ENCODE results near the gene HLA-DPB1.

The HLA-DPB1 gene

GRCh38 chr6:33070909-33071308 lies 4.9 kb upstream of the HLA-DPB1 start:
- DNase-seq (ENCODE audit: low read depth in 2 of 3, low spot score in 2 of 3): no peak

DNA sequence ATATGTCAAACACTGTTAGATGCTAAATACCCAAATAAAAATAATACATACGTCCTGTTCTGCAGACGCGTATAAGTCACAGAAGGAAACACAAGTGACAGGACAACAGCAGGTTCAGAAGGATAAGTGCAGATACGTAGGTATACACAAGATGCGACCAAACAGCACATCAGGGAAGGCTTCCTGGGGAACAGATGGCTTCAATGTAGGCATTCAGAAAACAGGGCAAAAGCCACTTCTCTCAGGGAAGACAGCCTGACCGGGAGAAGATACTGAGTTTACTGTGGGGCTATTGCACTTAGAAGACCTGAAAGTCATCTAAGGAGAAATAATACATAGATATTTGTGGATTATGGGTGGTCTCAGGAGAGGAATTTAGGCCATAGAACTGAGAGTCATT lies 4.2 kb upstream of the HLA-DPB1 start:
- no peak for DNase-seq (ENCODE audit: low read depth in 2 of 3, low spot score in 2 of 3)

DNA sequence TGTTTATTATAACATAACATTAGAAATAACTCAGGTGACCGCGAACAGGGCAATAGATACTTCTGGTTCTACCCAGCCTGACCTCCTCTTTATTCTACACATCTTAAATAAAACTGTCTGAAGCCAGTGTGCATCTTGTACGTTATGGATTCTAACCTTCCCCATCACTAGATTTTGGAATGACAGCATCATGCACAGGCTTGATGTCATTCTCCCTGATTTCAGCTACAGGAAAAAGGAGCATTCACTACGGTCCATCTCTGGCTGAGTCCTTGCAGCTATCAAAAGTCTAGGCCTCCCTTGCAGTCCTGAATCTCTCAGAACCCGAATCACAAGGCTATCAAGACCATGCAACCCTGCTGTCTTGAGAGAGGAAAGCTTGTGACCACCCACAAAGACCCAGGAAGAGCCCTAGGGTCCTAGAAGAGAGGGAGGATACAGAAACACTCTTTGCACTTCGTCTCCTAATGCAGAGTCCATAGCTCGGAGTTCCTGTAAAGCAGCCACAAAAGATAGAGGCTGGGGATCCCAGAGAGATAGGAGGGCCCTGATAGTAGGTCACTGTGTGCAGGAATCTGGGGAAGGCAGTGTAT lies 3.2 kb upstream of the HLA-DPB1 start:
- no peak for DNase-seq (ENCODE audit: low read depth in 2 of 3, low spot score in 2 of 3)

DNA sequence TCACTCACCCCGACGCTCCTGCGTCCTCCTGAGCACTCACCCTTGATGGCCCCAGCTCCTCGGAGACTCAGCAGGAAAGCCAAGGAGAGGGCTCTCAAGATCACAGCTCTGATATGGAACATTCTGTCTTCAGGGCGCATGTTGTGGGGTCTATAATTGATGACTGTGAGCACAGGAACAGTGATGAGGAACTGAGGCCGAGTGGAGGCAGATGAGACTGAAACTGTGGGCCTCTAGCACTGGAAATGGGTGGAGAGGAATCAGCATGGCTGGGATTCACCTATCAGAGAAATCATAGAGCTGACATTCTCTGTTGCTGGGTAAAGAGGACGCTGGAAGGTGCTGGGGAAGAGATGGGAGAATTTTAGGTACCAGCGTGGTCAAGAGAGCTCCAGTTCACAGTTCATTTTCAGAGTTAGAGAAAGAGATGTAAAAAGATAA lies 2.3 kb upstream of the HLA-DPB1 start, which contains the start of gene HLA-DPA1:
Gene HLA-DPA1 (minus strand): TSS at position 219 of the 441 bp plus-strand sequence.
- no peak for DNase-seq (ENCODE audit: low read depth in 2 of 3, low spot score in 2 of 3)

DNA sequence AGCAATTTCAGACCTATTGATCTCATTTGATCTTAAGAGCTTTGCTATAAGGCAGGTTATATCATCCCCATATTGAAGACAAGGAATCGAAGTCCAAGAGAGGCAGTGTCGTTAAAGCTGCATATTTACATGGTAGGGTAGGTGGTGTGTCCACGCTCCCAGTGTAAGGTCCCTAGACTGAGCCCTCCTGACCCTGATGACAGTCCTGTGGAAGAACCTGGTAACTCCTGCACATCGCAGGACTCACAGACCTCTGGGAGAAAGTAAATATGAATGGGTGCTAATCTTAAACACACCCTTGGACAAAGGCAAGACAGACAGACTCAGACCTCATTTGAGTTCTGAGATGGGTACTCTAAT lies 602 bp upstream of the HLA-DPB1 start:
- no peak for DNase-seq (ENCODE audit: low read depth in 2 of 3, low spot score in 2 of 3)

- no peak for DNase-seq (ENCODE audit: low read depth in 2 of 3, low spot score in 2 of 3)
These were observed 680 bp downstream of the HLA-DPB1 start for GRCh38 chr6:33076406-33076934.

DNA sequence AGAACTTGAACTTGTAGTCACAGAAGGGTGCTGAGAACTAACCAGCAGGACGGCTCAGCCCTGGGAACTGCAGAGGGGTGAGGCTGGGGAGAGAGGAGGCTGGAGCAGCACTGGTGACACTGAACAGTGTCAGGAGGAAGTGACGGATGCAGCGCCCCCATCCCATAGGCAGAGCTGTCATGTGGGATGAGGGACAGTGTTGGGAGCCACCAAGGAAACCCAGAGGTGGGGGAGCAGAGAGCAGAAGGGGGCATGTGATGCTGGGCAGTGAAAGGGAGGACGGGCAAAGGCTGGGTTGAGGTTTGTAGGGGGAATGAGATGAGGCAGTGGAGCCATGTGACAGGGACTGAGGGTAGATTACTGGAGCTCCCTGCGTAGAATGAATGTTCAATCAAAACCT lies 2.1 kb downstream of the HLA-DPB1 start:
- DNase-seq (ENCODE audit: low read depth in 2 of 3, low spot score in 2 of 3): no peak

DNA sequence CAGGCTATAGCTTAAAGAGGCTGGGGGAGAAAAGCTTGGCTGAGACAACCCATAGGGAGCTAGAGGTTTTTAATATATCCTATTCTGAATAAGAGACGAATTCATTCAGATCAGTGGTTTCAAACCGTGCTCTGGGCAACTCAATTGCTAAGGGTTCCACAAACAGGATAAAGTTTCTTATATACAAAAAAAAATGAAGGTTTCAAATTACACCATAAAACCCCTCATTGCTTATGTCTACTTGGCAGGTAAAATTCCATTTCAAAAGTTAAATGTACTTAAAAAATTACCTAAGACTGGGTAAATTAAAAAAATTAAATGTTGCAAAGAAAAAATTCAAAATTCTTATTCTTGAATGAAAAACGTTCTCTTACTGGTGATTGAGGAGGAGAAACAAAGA lies 2.7 kb downstream of the HLA-DPB1 start:
- DNase-seq (ENCODE audit: low read depth in 2 of 3, low spot score in 2 of 3): no peak

GRCh38 chr6:33078919-33079521 lies 3.2 kb downstream of the HLA-DPB1 start:
- no peak for DNase-seq (ENCODE audit: low read depth in 2 of 3, low spot score in 2 of 3)

- DNase-seq (ENCODE audit: low read depth in 2 of 3, low spot score in 2 of 3): no peak
These were observed 3.8 kb downstream of the HLA-DPB1 start for GRCh38 chr6:33079580-33079979.

DNA sequence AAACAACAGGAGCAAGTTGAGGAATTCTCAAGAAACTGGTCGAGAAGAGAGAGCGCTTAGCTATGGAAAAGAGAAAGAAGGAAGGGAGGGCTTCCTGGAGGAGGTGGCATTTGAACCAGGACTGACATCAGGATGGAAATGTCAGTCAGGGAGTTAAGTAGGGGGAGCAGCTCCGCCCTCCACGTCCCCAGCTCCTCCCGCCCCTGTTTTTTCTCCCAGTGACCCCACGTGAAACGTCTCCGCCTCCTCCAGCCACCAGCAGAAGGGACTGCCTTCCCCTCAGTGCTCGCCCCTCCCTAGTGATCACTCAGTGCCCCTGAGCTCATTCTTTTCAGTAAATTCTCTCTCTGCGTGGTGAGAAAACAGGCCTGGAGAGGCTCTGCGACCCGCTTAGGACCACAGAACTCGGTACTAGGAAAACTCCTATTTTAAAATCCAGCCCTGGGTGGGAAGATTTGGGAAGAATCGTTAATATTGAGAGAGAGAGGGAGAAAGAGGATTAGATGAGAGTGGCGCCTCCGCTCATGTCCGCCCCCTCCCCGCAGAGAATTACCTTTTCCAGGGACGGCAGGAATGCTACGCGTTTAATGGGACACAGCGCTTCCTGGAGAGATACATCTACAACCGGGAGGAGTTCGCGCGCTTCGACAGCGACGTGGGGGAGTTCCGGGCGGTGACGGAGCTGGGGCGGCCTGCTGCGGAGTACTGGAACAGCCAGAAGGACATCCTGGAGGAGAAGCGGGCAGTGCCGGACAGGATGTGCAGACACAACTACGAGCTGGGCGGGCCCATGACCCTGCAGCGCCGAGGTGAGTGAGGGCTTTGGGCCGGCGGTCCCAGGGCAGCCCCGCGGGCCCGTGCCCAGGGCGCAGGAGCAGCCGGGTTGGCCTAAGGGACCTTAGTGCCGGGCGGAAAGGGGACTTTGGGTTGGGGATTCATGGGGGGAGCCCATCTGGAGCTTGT lies 4.6 kb downstream of the HLA-DPB1 start:
- no peak for DNase-seq (ENCODE audit: low read depth in 2 of 3, low spot score in 2 of 3)

DNA sequence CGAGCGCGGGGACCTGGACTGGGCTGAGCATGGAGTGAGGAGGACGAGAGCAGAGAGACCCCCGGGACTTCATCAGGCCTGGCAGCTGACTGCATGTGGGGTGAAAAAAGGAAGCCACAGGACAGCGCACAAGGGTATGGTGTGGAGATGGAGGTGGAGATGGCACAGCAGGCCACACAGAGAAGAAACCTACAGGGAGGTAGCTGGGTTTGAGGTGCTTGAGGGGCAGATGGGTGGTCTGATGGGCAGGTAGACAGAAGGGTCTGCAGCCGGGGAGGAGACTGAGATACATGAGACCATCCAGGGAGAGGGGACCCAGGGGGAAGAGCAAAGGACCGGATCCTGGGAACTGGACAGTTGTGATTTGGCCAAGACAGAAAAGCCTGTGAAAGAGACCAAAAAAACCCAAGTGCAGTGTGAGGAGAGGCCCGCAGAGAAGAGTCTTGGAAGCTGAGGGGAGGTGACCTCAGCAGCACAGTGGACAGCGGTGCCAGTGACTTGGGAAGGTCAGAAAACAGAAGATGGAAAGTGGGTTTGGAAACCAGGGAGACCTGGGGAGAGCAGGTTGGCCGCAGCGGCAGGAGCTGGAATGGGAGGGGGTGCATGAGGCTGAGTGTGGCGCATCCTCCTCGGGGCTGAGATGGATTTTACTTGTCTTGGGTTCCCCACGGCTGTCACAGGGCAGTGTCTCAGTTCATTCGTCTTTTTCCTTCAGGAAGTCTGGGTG lies 5.5 kb downstream of the HLA-DPB1 start:
- DNase-seq (ENCODE audit: low read depth in 2 of 3, low spot score in 2 of 3): no peak

DNA sequence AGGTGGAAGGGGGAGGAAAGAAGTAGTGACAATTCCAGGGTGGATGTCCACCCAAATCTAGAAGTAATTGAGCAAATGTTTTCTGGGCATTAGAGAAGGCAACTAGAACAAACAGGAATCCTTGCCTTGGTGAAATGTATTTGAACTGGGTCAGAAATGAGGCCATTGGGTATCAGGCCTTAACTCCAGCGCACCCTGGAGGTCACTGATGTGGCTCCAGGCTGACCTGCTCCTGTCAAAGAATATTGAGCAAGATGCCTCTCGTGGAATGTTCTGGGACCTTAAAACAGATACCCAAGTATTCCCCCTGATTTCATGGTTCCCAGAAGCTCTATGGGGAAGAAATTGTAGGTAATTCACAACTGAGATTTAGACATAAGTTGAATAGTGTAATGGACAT lies 6.9 kb downstream of the HLA-DPB1 start:
- DNase-seq (ENCODE audit: low read depth in 2 of 3, low spot score in 2 of 3): no peak

GRCh38 chr6:33085627-33086026 lies 9.8 kb downstream of the HLA-DPB1 start:
- no peak for DNase-seq (ENCODE audit: low read depth in 2 of 3, low spot score in 2 of 3)

DNA sequence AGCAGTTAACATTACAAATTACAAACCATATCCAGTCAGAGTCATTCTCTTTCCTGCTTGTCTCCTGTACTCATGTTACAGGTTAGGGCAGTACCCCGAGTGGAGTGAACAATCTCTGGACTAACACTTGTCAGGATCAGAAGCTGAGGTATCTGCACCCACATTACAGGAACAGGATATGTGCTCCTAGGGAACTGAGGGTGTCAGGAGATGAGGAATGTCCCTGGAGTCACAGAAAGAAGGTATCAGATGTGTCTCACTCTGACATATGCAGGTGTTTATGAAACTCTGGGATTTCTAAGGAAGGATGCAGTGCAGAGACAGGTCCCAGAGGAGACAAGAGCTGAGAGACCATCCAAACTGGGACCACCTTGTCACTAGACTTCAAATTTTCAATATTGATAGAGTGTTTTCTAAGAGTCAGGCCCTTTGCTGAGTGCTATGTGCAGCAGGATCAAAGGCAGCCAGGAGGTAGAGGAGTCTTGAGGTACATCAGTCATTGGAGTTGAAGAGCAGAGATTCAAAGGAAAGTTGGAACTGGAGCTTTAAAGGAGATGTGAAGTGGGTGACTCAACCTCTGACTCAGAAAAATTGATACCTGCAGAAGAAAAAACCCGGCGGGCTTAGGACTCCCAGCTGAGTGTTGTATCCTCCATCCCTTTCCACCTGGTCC lies 12.6 kb downstream of the HLA-DPB1 start:
- DNase-seq (ENCODE audit: low read depth in 2 of 3, low spot score in 2 of 3): no peak

DNA sequence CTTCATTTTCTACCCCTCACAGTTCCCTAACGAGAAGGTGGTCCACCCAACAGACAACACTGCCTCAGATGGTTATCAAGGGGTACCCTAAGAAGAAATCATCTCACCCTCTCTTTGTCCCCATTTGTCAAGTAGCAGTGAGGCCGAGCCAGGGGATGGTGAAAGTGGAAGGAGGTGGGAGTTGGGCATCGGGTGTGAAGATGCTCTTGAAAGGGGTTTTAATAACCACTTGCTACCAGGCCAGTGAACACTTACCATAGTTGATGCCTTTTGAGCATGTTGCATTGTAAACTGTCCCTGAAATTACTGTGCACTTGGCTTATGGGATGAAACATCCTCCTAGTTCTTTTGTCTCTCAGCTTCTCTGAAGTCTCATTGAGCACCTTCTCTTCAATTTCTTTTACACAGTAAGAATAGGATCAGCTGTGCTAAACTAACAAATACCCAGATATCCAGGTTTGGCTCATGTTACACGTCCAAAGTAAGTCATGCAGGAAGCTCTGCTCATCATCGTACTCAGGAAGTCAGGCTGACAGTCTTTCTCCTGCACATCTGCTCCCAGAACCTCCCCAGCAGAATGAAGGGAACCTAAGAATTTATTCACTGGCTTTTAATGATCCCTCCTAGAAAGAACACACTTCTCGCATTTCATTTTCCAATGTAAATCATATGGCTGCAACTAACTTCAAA lies 13.3 kb downstream of the HLA-DPB1 start:
- no peak for DNase-seq (ENCODE audit: low read depth in 2 of 3, low spot score in 2 of 3)

GRCh38 chr6:33091957-33092356 lies 16.2 kb downstream of the HLA-DPB1 start:
- DNase-seq (ENCODE audit: low read depth in 2 of 3, low spot score in 2 of 3): peak in 2 of 3 experiments; percentile 17 to 37

- no peak for DNase-seq (ENCODE audit: low read depth in 2 of 3, low spot score in 2 of 3)
These were observed 16.6 kb downstream of the HLA-DPB1 start for GRCh38 chr6:33092385-33092784.

- no peak for DNase-seq (ENCODE audit: low read depth in 2 of 3, low spot score in 2 of 3)
These were observed 18.1 kb downstream of the HLA-DPB1 start for GRCh38 chr6:33093855-33094254.

GRCh38 chr6:33095681-33096080 lies 19.9 kb downstream of the HLA-DPB1 start:
- DNase-seq (ENCODE audit: low read depth in 2 of 3, low spot score in 2 of 3): no peak

Measured in activated CD8-positive, alpha-beta memory T cell treated with anti-CD3 and anti-CD28 coated beads for 48 hours (primary cell).